Keratinocyte (primary cell): ENCODE results near the gene ANGPTL8.

Experiments
- EZH2 ChIP-seq: IDR thresholded peaks from one replicate; pipeline ENCODE4 v1.6.1; 2012; ENCODE audit warnings: inconsistent platforms, mild to moderate bottlenecking, low read length, moderate library complexity
- TF ChIP-seq, protein P1 (sequence below), 3 experiments: IDR thresholded peaks in 1 of 3; conservative IDR thresholded peaks in 1 of 3; optimal IDR thresholded peaks in 1 of 3; 2 replicates in 2 of 3; 3 replicates in 1 of 3; pipeline versions ENCODE3 to v1.5.1; 2011; ENCODE audit warnings: low read length in 3 of 3, mild to moderate bottlenecking in 3 of 3, moderate library complexity in 2 of 3, control low read depth in 1 of 3, inconsistent platforms in 1 of 3; ENCODE audit not compliant: insufficient read depth in 2 of 3; ENCODE audit errors: extremely low read depth in 1 of 3

DNA sequence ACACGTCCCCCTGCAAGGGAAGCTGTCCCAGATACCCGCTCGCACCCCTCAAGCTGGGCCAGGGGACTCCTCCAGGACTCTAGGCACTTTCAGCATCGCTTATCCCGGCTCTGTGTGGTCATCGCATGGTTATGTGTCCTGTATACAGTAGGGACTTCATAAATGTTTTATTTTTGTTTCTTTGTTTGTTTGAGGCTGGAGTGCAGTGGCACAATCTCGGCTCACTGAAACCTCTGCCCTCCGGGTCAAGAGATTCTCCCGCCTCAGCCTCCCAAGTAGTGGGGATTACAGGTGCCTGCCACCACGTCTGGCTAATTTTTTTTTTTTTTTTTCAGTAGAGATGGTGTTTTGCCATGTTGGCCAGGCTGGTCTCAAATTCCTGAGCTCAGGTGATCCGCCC is 7.5 kb downstream of the ANGPTL8 start:
- TF ChIP-seq, protein P1, sequence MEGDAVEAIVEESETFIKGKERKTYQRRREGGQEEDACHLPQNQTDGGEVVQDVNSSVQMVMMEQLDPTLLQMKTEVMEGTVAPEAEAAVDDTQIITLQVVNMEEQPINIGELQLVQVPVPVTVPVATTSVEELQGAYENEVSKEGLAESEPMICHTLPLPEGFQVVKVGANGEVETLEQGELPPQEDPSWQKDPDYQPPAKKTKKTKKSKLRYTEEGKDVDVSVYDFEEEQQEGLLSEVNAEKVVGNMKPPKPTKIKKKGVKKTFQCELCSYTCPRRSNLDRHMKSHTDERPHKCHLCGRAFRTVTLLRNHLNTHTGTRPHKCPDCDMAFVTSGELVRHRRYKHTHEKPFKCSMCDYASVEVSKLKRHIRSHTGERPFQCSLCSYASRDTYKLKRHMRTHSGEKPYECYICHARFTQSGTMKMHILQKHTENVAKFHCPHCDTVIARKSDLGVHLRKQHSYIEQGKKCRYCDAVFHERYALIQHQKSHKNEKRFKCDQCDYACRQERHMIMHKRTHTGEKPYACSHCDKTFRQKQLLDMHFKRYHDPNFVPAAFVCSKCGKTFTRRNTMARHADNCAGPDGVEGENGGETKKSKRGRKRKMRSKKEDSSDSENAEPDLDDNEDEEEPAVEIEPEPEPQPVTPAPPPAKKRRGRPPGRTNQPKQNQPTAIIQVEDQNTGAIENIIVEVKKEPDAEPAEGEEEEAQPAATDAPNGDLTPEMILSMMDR (optimal IDR thresholded peaks at IDR 0.05 in 1 of 3, IDR thresholded peaks at IDR 0.05 in 1 of 3, conservative IDR thresholded peaks at IDR 0.05 in 1 of 3; ENCODE audit: extremely low read depth in 1 of 3, insufficient read depth in 2 of 3, low read length in 3 of 3), result no peak
- TF ChIP-seq EZH2, result no peak
